Suprapubic skin (tissue), 4 donors: ENCODE measurements around the gene TTC6.

ENCODE experiments used
- POLR2A ChIP-seq, 2 donors: fragments of 450-650 bp; IDR thresholded peaks; one replicate each; pipeline ENCODE4 v1.6.1; 2017; ENCODE audit warnings: antibody characterized with exemption in 2 of 2, mild to moderate bottlenecking in 2 of 2, moderate library complexity in 2 of 2
- POLR2AphosphoS5 ChIP-seq, 3 donors: sonication (generic); formaldehyde crosslinking; IDR thresholded peaks; one replicate each; pipeline ENCODE4 v1.6.1; 2017; ENCODE audit warnings: antibody characterized with exemption in 3 of 3
- TF ChIP-seq, protein P1 (sequence below), 2 donors: fragments of 200-600 bp in 1 of 2; fragments of 450-650 bp in 1 of 2; sonication (generic) in 1 of 2; IDR thresholded peaks; one replicate each; pipeline ENCODE4 v1.5.1; 2016 to 2019; ENCODE audit warnings: antibody characterized with exemption in 2 of 2, mild to moderate bottlenecking in 1 of 2, moderate library complexity in 1 of 2

DNA sequence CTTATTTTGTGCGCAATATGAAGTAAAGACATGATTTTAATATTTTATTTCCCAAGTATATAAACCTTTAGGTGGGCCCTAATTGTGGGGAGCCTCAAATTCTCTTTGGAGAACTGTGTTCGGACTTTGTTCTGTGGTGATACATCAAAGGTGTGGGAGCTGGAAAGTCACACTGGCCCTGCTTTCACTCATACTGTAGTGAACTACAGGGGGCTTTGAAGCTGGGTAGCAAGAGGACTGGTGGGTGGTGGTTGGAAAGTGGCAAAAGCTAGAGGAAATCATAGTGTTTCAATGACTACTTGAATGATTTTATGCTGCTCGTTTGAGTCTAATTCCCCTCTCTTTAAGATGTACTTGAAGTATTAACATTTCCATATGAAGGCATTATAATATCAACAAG, 13.2 kb downstream of the TTC6 start:
- TF ChIP-seq POLR2AphosphoS5 (IDR thresholded peaks at IDR 0.05) (no peak), POLR2A (IDR thresholded peaks at IDR 0.05) (no peak)
- TF ChIP-seq, protein P1, sequence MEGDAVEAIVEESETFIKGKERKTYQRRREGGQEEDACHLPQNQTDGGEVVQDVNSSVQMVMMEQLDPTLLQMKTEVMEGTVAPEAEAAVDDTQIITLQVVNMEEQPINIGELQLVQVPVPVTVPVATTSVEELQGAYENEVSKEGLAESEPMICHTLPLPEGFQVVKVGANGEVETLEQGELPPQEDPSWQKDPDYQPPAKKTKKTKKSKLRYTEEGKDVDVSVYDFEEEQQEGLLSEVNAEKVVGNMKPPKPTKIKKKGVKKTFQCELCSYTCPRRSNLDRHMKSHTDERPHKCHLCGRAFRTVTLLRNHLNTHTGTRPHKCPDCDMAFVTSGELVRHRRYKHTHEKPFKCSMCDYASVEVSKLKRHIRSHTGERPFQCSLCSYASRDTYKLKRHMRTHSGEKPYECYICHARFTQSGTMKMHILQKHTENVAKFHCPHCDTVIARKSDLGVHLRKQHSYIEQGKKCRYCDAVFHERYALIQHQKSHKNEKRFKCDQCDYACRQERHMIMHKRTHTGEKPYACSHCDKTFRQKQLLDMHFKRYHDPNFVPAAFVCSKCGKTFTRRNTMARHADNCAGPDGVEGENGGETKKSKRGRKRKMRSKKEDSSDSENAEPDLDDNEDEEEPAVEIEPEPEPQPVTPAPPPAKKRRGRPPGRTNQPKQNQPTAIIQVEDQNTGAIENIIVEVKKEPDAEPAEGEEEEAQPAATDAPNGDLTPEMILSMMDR (IDR thresholded peaks at IDR 0.05) = no peak
